GM04503 (cell line): ENCODE measurements around the gene NAALADL2.
A peak's percentile ranks its signal among the peaks of the same experiment; 100 is the strongest.
"Not testable (repeated sequence)": the region's sequence is repeated elsewhere in the genome, so short reads cannot be mapped to it uniquely, and the experiment has no call there.

Experiments used
- DNase-seq: peaks from one replicate; pipeline ENCODE4 v3.0.0-alpha.2; 2012; ENCODE audit warnings: low read depth

NAALADL2 gene

DNA sequence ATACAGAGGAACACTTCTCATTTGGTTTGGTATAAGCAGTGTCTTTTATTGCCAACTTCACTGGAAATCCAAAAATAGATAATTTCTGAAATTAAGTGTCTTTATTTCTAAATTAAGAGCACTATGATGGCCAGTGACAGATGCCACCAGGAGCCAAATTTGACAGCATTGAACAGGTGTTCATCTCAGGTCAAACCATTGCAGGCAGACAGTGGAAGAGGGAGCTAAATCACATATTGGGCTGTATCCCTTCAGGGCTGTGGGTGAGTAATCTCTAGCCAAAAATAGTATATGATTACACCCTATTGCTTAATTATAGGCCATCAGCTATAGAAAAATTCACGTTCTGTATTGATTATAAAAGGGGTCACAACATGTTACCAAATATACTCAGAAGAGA, 457.7 kb downstream of the NAALADL2 start:
- no peak for DNase-seq

DNA sequence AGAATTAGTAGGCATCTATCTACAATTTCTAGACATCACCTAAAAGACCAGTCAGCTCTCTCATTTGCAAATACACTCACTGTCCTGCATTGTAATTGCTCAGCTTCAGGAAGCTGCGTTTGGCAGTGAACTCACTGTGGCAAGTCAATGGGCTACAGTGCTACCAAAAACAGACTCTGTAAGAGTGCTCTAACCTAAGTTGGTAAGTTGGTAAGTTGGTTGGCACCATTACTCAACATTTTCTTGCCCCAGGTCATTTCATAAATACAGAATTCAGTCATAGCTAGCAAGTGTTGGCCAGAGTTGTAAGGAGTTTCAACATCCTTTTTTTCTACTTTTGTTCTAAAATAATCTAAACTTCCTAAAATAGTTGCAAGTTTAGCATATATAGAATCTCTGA, 466.3 kb downstream of the NAALADL2 start:
- no peak for DNase-seq

DNA sequence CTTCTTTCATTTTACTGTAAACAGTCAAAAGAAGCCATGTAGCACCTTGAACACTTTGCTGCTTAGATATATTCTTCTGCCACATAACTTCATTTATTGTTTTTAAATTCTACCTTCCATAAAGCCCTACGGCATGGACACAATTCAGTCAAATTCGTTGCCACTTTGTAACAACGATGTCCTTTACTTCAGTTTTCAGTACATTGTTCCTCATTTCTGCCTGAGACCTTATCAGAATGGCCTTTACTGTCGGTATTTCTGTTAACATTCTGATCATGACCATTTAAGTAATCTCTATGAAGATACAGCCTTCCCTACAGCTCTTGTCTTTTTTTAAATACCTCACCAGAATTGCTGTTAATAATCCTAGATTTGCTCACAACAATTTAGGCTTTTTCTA, 466.9 kb downstream of the NAALADL2 start:
- DNase-seq: no peak

DNA sequence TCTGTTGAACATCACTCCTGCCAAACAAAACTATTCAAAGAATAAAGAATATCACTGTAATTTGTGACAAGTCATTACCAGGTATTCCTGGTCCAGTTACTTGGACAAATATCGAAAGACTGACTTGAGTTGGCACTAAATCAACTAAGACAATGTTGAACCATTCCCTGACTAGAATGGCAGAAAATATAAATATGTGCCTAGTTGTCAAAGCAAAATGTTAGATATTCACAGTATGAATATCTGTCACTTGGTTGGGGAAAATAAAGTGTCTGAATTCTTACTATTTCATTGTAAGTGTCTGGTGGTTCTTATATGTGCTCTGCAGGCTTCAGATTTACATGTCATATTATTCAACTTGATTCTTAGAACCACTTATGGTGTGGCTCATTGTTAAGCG, 470.2 kb downstream of the NAALADL2 start:
- no peak for DNase-seq

DNA sequence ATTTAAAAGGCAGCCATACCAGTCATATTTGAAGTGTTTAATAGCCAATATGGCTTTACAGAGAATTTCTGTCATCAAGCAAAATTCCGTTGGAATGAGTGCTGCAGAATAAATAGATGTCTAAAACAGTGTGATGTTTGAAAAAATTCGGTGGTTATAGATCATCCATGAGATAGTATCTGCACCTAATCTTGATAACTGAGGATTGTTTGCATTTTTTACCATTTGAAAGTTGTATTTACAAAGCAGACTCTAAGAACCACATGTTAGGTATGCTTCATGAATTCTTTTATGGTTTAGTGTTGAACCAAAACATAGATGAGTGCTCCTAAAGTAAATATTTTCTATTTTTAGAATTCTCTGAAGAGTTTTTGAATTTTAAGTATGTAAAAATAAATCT, 476.1 kb downstream of the NAALADL2 start:
- peak; percentile 28 for DNase-seq

DNA sequence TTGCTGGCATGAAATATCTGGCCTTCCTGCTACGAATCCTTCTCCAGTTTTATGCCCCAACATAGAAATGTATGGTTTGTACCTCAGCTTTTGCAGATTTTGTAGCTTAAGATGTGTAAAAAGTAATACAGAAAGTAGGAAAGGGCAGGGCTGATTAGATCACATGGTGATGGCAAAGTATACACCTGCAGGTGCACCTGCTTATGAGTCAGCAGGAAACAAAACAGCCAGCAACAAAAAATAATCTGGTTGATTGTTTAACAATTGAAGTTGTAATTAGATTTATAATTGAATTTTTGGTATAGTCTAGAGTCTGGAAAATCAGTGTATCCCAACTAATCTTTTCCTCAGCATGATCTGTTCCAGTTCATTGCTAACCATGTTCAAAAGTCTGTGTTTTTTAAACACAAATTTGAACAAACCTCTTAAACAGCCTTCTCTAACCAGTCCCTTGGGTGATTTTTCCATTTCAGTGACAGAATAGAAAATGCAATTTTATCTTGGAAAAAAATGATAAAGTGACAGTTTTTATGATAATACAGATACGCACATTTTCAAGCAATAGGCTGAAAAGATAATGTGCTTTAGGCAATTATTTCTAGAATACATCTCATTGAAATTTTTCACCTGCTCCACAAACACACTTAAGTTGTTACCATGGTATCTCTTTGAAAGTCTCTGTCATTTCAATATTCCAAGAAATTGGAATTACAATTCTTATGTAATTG, 477.4 kb downstream of the NAALADL2 start:
- DNase-seq: no peak

DNA sequence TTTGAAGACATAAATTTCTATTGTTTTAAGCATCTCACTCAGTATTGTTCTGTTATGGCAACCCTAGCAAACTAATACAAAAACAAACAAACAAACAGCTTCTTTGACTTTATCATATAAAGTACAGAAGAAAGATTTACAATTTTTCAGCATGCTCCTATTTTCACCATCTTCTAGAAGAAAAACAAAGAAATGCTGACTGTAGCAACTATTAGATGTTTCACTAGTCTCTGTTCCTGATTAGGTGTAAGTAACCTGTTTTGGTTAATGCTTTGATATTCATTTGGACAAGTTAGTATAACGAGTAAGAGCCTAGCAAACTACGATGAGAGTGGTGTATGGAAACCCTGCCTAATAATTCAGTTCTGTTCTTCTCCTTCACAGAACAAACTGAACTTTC, 478.5 kb downstream of the NAALADL2 start:
- no peak for DNase-seq

DNA sequence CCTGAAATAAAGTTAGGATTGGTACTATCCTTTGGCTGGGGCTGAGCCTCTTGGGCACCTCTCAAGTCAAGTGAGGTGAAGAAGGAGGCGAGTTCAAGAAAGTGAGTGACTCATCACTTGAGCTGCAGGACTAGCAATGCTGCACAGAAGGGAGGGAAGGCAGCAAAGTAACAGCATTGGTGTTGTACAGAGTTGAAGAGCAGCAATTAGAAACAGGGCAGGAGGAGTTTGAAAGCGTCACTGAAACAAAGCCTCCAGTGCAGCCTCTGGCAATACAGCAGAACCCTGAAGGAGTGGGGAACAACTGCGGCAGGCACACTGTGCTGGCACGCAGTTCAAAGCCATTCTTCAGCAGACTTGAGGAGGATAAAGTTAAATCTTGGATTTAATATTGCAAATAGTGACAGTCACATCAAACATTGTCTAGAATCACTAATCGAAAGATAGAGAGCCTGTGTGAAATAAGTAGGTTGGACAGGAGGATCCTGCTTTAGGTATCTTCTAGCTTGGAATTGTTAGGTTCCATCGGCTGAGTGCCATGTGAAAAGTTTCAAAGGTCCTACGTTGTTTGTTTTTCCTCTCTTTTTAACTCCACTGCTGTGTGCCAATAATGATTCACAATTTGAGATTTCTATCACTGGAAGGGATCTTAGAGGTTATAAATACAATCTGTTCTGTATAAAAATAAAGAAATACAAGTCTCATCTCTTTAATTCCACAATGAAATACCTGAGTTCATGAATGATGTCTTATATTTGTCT, 479.8 kb downstream of the NAALADL2 start:
- DNase-seq: peak; percentile 64

DNA sequence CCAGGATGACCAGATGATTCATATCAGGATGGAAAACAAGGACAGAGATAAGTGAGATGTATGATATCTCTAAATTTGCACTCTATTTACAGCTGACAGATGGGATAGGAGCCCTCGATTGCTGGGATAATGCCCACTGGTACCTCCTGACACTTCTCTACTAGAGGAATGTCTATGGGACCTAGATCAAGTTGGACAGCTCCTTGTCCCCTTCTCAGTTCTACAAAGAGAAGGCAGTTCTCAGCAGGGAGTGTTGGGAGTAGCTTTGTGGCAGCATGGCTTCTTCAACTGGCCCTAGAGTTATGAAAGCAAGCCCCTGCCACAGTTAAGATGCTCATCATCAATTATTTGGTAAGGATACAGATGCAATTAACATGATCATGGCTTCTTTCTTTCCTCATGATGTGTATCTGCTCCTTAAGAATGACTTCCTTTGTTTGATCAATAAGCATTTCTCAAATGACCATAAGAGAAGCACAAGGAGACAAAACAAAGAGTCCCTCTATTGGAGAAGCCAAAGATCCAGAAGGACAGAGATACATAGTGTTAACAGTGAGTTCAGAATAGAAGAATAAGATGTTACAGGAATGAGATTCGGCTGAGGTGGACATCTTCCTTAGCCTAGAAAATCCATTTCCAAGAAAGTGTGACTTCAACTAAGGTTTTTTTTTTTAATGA, 481.3 kb downstream of the NAALADL2 start:
- no peak for DNase-seq

DNA sequence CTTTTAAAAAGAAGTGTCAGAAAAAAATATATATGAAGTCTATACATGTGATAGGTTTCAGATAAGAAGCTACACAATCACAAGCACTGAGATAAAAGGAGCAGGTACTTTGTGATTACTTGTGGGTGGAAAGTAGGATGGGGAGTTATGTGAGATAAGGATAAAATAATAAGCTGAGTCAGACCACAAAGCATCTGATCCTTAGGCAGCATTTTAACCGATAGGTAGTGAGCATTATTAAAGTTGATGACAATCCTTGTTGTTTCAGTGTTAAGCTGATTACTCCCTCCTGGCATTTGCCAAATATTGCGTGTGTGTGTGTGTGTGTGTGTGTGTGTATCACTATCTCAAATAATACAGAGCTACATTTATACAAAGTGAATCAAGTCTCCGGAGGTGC, 483.1 kb downstream of the NAALADL2 start:
- DNase-seq: no peak

DNA sequence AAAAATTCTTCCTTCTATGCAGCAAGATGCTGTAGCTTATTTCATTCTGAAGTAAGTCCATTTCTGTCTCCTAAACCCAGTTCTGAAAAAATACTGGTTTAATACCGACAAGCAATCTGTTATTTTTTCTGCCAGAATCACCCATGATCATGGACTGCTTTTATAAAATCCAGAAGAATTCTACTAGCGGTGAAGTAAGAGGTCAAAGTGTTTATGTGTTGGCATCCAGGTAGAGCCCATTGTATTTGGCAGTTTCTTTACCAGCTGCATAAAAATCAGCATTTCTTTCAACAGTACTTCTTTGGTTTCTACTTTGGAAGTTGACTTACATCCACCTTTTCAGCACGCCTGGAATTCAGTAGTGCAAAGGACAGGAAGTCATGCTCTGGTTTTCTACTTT, 484.8 kb downstream of the NAALADL2 start:
- DNase-seq: no peak

DNA sequence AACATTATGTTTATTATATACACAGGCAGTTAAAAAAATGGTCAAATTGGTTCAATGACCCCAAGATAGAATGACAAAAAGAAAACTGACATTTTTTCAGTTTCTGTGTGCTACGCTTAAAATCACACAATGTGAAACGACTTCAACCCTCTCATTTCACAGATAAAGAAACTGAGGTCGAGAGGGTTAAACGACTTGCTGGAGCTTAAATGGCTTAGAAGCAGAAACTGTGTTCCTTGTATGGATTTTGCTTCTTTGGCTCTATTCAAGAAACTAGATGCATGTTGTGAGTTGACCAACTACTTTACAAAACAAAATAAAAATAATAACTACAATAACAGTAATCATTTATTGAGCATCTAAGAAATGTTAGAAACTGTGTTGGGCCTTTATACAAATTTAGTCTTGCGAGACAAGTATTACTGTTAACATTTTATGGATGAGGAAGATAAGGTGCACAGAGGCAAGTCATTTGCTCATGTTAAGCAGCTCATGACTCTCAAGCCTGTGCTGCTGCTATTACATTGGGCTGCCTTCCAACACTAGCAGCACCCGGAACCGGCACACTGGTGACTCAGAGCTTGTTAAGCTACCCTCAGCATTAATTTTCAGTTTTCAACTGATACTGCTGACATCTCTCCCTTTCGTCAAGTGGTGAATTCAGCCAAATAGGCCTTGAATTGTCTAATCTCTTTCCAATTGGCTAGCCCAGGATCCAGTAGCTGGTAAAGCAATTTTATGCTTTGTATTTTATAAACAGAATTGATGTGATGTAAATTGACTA, 487.6 kb downstream of the NAALADL2 start:
- DNase-seq: peak; percentile 70

DNA sequence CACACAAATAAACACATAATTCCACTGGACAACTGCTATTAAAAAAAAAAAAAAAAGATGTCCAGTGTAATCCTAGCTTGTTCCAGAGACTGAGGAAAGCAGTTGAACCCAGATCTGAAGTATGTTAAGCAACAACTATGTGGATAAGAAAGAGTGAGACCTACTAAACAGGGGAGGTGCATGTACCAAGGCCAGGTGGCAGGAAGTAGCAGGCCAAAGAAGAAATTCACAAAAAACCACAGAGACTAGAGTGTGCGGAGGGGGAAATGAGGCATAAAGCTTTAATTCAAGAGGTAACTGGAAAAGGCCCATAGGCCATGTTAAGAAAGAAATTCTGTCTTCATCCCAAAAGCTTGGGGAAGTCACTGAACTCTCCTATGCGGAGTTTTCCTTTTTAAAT, 490.0 kb downstream of the NAALADL2 start:
- no peak for DNase-seq

DNA sequence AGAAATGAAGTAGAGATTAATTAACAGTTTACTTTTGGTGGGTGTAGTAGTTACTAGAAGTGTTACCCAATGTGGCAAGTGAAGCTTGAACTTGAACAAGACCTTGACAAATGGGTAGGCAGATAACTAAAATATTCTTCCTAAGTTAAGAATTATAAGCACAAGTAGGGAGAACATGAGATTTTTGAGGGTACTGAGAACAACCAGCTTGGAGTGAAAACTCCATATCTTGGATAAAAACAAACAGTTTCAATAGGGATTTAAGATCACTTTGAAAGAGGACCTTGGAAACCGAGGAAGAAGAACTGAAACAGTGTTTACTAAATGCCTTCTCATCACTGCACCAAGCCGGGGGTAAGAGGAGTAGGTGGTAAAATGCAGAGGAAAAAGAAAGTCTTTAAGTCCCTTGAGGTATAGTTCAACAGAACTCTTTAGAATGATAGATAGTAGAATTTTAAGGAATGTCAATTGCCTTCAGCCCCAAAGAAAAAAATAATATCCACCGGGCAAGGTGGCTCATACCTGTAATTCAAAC, 496.7 kb downstream of the NAALADL2 start:
- DNase-seq: no peak

DNA sequence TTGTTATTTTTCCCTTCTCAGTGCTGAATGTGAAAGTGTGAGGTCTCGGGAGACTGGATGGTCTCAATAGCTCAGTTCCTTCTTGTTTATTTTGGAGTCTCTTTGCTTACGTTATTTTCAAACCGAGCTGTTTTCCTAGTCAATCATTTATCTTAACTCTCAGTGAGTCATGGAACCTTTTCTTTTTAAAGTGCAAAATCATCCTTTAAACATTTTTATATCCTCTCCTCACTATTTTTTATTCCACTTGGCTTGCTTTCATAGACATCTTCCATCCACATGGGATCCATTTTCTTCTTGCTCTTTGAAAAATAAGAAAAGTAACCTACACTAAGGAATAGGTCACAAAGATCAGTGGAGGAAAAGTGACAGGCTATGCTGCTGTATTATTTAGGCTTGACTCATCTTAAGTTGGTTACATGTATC, 497.8 kb downstream of the NAALADL2 start:
- DNase-seq: peak; percentile 14

DNA sequence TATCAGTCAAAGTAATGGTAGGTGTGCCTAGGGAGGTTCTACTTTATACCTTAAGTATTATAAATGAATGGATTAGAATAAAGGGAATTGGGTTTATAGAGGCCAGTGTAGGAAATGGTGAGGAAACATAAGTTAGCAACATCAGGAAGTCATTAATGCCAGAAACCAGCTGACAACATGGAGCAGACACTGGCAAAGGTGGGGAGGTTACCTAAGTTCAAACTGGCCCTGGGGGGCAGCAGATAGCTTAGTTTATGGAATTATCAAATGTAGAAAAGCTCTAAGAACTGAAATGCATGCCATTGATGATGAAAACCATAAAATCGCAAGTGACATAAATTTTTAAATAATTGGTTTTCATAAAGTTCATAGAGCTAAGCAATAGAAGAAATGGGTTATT, 498.6 kb downstream of the NAALADL2 start:
- no peak for DNase-seq

DNA sequence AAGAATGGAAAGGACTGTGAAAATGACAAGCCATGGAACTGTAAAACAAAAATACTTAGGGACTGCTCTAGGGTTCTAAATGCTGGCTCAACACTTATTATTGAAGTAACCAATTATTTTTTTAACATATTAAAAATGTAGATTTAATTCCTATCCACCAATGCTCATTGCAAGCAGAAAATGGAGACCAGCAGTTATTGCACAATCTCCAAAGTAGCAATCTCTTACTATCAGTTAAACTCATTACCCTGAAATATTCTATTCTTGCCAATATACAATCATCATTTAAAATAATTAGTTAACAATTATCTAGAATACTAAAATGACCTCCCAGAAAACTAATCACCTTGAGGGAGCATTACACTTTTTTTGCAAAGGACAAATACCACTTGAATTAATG, 499.8 kb downstream of the NAALADL2 start:
- DNase-seq: no peak

DNA sequence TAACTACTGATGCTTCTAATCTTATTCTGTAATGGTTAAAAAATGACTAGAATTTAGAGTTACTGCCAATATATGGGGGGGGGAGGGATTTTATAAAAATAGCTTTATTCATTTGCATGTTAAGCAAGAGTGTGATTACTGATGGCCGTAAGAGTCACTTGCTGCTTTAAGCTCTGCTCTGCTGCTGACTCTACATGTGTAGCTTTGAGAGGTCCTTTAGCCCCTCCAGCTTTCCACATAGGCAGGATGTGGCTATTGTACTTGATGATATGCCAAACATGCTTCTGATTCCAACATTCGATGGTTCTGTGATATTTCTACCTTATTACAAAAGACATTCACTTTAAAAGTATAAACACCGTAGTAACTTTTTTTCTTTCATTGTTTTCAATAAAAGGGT, 511.3 kb downstream of the NAALADL2 start:
- not testable (repeated sequence) for DNase-seq

DNA sequence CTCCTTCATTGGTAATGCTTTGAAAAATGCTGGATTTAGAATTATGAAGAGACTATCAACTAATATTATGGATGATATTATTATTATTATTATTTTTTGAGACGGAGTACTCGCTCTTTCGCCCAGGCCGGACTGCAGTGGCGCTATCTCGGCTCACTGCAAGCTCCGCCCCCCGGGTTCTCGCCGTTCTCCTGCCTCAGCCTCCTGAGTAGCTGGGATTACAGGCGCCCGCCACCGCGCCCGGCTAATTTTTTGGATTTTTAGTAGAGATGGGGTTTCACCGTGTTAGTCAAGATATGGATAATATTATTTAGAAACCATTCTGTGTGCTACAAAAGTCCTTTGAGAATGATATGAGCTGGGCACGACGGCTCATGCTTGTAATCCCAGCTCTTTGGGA, 512.1 kb downstream of the NAALADL2 start:
- not testable (repeated sequence) for DNase-seq

DNA sequence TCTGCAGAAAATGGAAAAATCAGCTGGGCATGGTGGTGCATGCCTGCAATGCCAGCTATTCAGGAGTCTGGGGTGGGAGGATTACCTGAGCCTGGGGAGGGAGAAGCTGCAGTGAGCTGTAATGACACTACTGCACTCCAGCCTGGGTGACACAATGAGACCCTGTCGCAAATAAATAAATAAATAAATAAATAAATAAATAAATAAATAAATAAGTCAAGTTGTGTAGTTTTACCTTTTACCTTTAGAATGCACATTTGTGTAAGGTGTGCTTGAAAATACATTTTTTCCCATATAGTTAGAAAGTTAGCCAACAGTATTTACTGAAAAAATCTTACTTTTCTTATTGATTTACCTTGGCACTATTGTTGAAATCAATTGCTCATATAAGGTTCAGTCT, 515.6 kb downstream of the NAALADL2 start:
- DNase-seq: no peak

DNA sequence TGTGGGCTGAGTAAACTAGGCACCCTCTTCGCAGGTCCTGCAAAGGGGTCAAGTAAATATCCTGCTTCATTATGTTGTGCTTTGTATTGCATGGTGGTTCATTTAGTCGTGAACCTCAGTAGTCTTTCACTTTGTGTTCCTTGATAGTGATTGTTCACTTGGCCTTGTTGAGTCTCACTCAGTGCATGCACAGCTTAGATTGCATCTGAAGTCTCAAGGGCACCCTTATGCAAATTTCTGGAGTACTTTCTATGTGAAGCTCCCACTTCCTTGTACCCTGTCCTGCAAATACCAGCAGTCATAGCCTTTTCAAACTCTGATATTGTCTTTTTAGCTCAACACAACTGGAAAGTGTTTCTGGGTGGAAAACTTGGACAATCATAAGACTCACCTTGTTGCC, 519.2 kb downstream of the NAALADL2 start:
- no peak for DNase-seq

DNA sequence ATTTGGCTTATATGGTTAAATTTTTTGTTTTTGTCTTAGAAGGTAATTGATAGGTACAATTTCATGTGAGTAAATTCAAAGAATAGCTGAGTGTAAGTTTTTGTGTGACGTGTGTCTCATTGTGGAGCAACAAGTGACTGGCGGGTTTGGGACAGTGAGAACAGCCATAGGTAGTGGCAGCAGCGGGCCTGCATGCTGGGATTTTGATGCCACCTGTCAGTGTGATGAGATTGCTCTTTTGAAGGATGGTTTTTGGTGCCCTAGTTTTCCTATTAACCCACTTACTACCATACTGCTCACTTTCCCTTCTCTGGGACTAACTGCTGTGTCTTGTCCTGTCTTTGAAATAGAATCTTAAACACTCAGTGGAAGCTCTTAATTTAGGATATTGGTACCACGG, 522.6 kb downstream of the NAALADL2 start:
- no peak for DNase-seq
